Measurements from ENCODE around the gene PDE2A.

PDE2A gene

GRCh38 chr11:72578566-72578965, 95.7 kb downstream of the PDE2A start:
- Histone ChIP-seq H3K4me3 (ENCODE audit: low read length) (no peak overlapping the region), H3K9me3 (ENCODE audit: insufficient read depth, low read length) (no peaks in the 10 kb centered on the region), H4K20me1 (ENCODE audit: insufficient read depth, low read length) (no peaks in the 10 kb centered on the region), H3K4me1 (ENCODE audit: low read length) (no peaks in the 10 kb centered on the region), H3K79me2 (ENCODE audit: low read length) (no peaks in the 10 kb centered on the region), H3K27me3 (ENCODE audit: low read depth, low read length) (peaks cover 32% of the 10 kb centered on the region), H2AFZ (ENCODE audit: low read depth, low read length) (no peak overlapping the region), H3K9ac (ENCODE audit: low read length) (no peak overlapping the region), H3K36me3 (replicated peaks; ENCODE audit: low read depth, low read length) (no peaks in the 10 kb centered on the region), H3K27ac (ENCODE audit: low read length) (no peak overlapping the region), H3K4me2 (ENCODE audit: low read length) (no peak overlapping the region)
- TF ChIP-seq, protein P1, sequence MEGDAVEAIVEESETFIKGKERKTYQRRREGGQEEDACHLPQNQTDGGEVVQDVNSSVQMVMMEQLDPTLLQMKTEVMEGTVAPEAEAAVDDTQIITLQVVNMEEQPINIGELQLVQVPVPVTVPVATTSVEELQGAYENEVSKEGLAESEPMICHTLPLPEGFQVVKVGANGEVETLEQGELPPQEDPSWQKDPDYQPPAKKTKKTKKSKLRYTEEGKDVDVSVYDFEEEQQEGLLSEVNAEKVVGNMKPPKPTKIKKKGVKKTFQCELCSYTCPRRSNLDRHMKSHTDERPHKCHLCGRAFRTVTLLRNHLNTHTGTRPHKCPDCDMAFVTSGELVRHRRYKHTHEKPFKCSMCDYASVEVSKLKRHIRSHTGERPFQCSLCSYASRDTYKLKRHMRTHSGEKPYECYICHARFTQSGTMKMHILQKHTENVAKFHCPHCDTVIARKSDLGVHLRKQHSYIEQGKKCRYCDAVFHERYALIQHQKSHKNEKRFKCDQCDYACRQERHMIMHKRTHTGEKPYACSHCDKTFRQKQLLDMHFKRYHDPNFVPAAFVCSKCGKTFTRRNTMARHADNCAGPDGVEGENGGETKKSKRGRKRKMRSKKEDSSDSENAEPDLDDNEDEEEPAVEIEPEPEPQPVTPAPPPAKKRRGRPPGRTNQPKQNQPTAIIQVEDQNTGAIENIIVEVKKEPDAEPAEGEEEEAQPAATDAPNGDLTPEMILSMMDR (IDR thresholded peaks at IDR 0.05; ENCODE audit: low read depth, low read length) = no peak
- TF ChIP-seq EZH2phosphoT487 (IDR thresholded peaks at IDR 0.05; ENCODE audit: low read depth) = no peak

GRCh38 chr11:72578051-72578450, 96.2 kb downstream of the PDE2A start:
- Histone ChIP-seq H3K27me3 (ENCODE audit: low read depth, low read length) (peaks cover 34% of the 10 kb centered on the region), H2AFZ (ENCODE audit: low read depth, low read length) (no peak overlapping the region), H3K4me1 (ENCODE audit: low read length) (no peaks in the 10 kb centered on the region), H4K20me1 (ENCODE audit: insufficient read depth, low read length) (no peaks in the 10 kb centered on the region), H3K9ac (ENCODE audit: low read length) (no peak overlapping the region), H3K4me2 (ENCODE audit: low read length) (no peak overlapping the region), H3K36me3 (replicated peaks; ENCODE audit: low read depth, low read length) (no peaks in the 10 kb centered on the region), H3K4me3 (ENCODE audit: low read length) (no peak overlapping the region), H3K27ac (ENCODE audit: low read length) (no peak overlapping the region), H3K79me2 (ENCODE audit: low read length) (no peaks in the 10 kb centered on the region), H3K9me3 (ENCODE audit: insufficient read depth, low read length) (no peaks in the 10 kb centered on the region)
- TF ChIP-seq EZH2phosphoT487 (IDR thresholded peaks at IDR 0.05; ENCODE audit: low read depth) = no peak
- TF ChIP-seq, protein P1 (IDR thresholded peaks at IDR 0.05; ENCODE audit: low read depth, low read length) = no peak

GRCh38 chr11:72577271-72577721, 96.9 kb downstream of the PDE2A start:
- H3K9me3 ChIP-seq (ENCODE audit: insufficient read depth, low read length) = no peaks in the 10 kb centered on the region
- peaks cover 38% of the 10 kb centered on the region for H3K27me3 ChIP-seq (ENCODE audit: low read depth, low read length)
- H3K4me2 ChIP-seq (ENCODE audit: low read length) = no peak overlapping the region
- TF ChIP-seq, protein P1 (IDR thresholded peaks at IDR 0.05; ENCODE audit: low read depth, low read length) = no peak
- TF ChIP-seq EZH2phosphoT487 (IDR thresholded peaks at IDR 0.05; ENCODE audit: low read depth) = no peak
- H3K27ac ChIP-seq (ENCODE audit: low read length) = no peak overlapping the region
- no peak overlapping the region for H3K4me3 ChIP-seq (ENCODE audit: low read length)
- no peak overlapping the region for H3K9ac ChIP-seq (ENCODE audit: low read length)
- H3K4me1 ChIP-seq (ENCODE audit: low read length) = no peaks in the 10 kb centered on the region
- H3K36me3 ChIP-seq (replicated peaks; ENCODE audit: low read depth, low read length) = no peaks in the 10 kb centered on the region
- no peaks in the 10 kb centered on the region for H3K79me2 ChIP-seq (ENCODE audit: low read length)
- no peak overlapping the region for H2AFZ ChIP-seq (ENCODE audit: low read depth, low read length)
- H4K20me1 ChIP-seq (ENCODE audit: insufficient read depth, low read length) = no peaks in the 10 kb centered on the region

- no peak overlapping the region for H3K9ac ChIP-seq (ENCODE audit: low read length)
- TF ChIP-seq, protein P1 (IDR thresholded peaks at IDR 0.05; ENCODE audit: low read depth, low read length) = no peak
- TF ChIP-seq EZH2phosphoT487 (IDR thresholded peaks at IDR 0.05; ENCODE audit: low read depth) = no peak
These were observed 97.6 kb downstream of the PDE2A start for GRCh38 chr11:72576661-72577060.

More at GRCh38 chr11:72576661-72577060, 97.6 kb downstream of the PDE2A start:
- Histone ChIP-seq H3K36me3 (replicated peaks; ENCODE audit: low read depth, low read length) (no peaks in the 10 kb centered on the region), H4K20me1 (ENCODE audit: insufficient read depth, low read length) (no peaks in the 10 kb centered on the region), H3K27ac (ENCODE audit: low read length) (no peak overlapping the region), H3K9me3 (ENCODE audit: insufficient read depth, low read length) (no peaks in the 10 kb centered on the region), H3K4me2 (ENCODE audit: low read length) (no peak overlapping the region), H3K4me1 (ENCODE audit: low read length) (no peaks in the 10 kb centered on the region), H3K27me3 (ENCODE audit: low read depth, low read length) (peaks cover 37% of the 10 kb centered on the region), H2AFZ (ENCODE audit: low read depth, low read length) (no peak overlapping the region), H3K4me3 (ENCODE audit: low read length) (no peak overlapping the region), H3K79me2 (ENCODE audit: low read length) (no peaks in the 10 kb centered on the region)
